Common myeloid progenitor, CD34-positive (primary cell): Measurements from ENCODE around the gene RUFY1.
"Not testable (repeated sequence)": the region's sequence is repeated elsewhere in the genome, so short reads cannot be mapped to it uniquely, and the experiment has no call there.

Source experiments
- CTCF ChIA-PET: fragments of 350-600 bp; sonication (Branson Sonifier 250); formaldehyde crosslinking; loops from one replicate; lab custom pipeline; 2021; ENCODE audit warnings: antibody characterized with exemption; lab: Charles Lee
- POLR2A ChIA-PET: fragments of 350-600 bp; sonication (Branson Sonifier 250); formaldehyde crosslinking; loops from one replicate; lab custom pipeline; 2021; ENCODE audit warnings: antibody characterized with exemption; lab: Charles Lee
- DNase-seq, 3 donors: peaks; one replicate each; pipeline versions ENCODE4 v3.0.0 to v3.0.0-alpha.2; 2013
- H3K27ac ChIP-seq, 2 experiments: 1 replicate in 1 of 2; 2 replicates in 1 of 2; pipeline ENCODE4 v1.7.0; 2013; ENCODE audit warnings: inconsistent platforms in 2 of 2, low read length in 2 of 2, mild to moderate bottlenecking in 2 of 2, low read depth in 1 of 2, moderate library complexity in 1 of 2; ENCODE audit not compliant: severe bottlenecking in 2 of 2, insufficient read depth in 1 of 2, poor library complexity in 1 of 2
- H3K27me3 ChIP-seq, 5 experiments: replicated peaks in 2 of 5; 1 replicate in 3 of 5; 2 replicates in 2 of 5; pipeline versions ENCODE4 v1.6.1 to v1.7.0; 2013; ENCODE audit warnings: low read length in 4 of 5, mild to moderate bottlenecking in 2 of 5, moderate library complexity in 2 of 5, inconsistent platforms in 1 of 5; ENCODE audit not compliant: insufficient read depth in 5 of 5, control insufficient read depth in 4 of 5
- H3K36me3 ChIP-seq, 4 experiments: 1 replicate in 2 of 4; 2 replicates in 2 of 4; pipeline versions ENCODE4 v1.6.1 to v1.7.0; 2013; ENCODE audit warnings: low read length in 3 of 4, control low read depth in 1 of 4, mild to moderate bottlenecking in 1 of 4; ENCODE audit not compliant: control insufficient read depth in 4 of 4, insufficient read depth in 4 of 4
- H3K4me1 ChIP-seq, 4 experiments: 1 replicate in 3 of 4; 2 replicates in 1 of 4; pipeline versions ENCODE4 v1.6.1 to v1.7.1; 2013; ENCODE audit warnings: low read length in 3 of 4, mild to moderate bottlenecking in 3 of 4, control low read depth in 1 of 4, inconsistent platforms in 1 of 4, moderate library complexity in 1 of 4; ENCODE audit not compliant: control insufficient read depth in 4 of 4, insufficient read depth in 4 of 4; ENCODE audit errors: control extremely low read depth in 1 of 4
- H3K4me3 ChIP-seq, 7 experiments: 1 replicate in 4 of 7; 2 replicates in 3 of 7; pipeline versions ENCODE4 v1.5.1 to v1.7.0; 2013; ENCODE audit warnings: mild to moderate bottlenecking in 7 of 7, low read length in 6 of 7, moderate library complexity in 6 of 7, inconsistent platforms in 2 of 7, low read depth in 2 of 7, control low read depth in 1 of 7; ENCODE audit not compliant: insufficient read depth in 4 of 7, control insufficient read depth in 1 of 7; ENCODE audit errors: extremely low read depth in 1 of 7
- H3K9me3 ChIP-seq, 5 experiments: 1 replicate in 4 of 5; 2 replicates in 1 of 5; pipeline versions ENCODE4 v1.6.1 to v1.7.1; 2013; ENCODE audit warnings: low read length in 4 of 5, mild to moderate bottlenecking in 2 of 5, inconsistent platforms in 1 of 5, low read depth in 1 of 5, moderate library complexity in 1 of 5; ENCODE audit not compliant: control insufficient read depth in 4 of 5, insufficient read depth in 2 of 5; ENCODE audit errors: control extremely low read depth in 1 of 5
- WGBS: methylation state at CpG from one replicate; pipeline ENCODE4 v1.1.5; 2013; ENCODE audit not compliant: insufficient coverage; 5-methylcytosine and 5-hydroxymethylcytosine counted together

Gene RUFY1

DNA sequence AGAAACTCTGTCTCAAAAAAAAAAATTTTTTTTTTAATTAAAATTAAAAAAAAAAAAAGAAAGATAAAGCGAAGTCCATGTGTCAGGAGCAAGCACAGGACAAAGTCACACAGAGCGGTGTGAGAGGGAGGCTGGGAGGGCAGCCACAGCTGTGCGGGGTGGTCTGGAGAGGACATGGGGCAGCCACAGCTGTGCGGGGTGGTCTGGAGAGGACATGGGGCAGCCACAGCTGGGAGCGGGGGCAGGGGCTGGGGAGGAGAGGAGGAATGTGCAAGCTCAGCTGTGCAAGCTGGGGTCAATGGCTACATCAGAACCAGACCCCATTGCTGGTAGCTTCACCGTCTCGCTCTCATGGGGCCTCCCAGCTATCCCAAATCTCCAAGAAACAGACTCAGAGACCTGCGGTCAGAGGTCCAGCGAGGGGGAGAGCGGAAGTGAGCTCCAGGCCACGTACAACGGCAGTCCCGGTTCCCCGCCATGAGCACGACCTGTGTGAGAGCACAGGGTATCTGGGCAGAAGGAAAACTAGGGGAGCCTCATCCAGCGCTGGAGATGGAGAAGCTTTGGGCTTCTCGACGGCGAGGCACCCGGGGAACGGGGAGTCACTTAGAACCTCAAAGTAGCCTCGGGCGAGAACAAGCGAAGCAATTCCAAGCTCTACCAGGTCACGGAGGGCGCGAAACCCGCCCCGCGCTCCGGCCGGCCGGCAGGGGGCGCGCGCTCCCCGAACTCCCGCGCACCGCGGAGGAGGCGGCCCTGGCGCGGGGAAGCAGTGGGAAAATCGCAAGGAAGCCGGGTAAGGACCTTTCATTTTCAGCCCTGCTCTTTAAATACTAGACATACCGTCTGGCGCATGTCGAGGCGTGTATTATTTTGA, 107.2 kb downstream of the RUFY1 start:
- CTCF ChIA-PET, H3K27me3 ChIP-seq, H3K9me3 ChIP-seq, H3K36me3 ChIP-seq, DNase-seq, H3K27ac ChIP-seq, H3K4me1 ChIP-seq, POLR2A ChIA-PET: not testable (repeated sequence)
- WGBS = no CpG with 5 or more reads among the region's 50 CpGs
- H3K4me3 ChIP-seq = peak overlapping the region in 2 of 7 experiments; percentile 11 to 66

DNA sequence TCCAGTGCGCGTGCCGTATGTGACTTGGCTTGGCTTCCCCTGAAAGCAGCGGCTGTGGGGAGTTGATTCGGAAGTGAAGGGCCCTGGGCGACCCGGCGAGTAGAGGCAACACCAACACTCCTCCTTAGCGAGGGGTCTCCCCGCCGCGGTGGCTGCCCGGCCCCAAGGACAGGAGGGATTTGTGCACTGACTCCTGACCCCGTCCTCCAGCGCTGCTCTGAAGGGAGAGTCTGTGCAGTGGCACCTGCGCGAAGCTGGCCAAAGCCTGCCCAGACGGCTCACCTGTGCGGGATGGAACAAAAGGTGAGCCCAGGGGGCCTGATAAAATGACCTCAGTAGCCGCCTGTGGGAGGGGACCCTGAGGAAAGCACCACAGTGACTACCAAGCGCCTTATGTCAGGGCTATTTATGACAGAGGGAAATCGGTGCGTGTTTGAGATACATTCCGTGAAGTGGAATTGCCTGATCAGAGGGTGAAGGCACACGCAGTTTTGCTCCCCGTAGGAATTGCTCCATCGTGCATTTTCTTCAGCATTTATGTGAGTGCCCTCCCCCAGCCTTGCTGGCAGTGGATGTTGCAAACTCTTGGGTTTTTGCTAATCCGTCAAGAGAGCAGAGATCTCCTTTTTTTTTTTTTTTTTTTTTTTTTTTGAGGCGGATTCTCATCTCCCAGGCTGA, 108.0 kb downstream of the RUFY1 start:
- H3K36me3 ChIP-seq, H3K27me3 ChIP-seq, H3K9me3 ChIP-seq, POLR2A ChIA-PET, H3K4me1 ChIP-seq: not testable (repeated sequence)
- CTCF ChIA-PET = interaction anchor here (2.2 kb wide), 1 partner anchor 10 kb away, joined by 6 read pairs; no protein-coding TSS in a partner anchor
- Histone ChIP-seq H3K4me3 (peak overlapping the region; percentile 23 to 88 (median 63)), H3K27ac (peak overlapping the region in 1 of 2 experiments; percentile 39)
- WGBS = 0% methylated on average over 9 of the region's 29 CpGs
- peak; percentile 19 to 56 (median 55) for DNase-seq
